Measurements from ENCODE around the gene GTF2IRD1. TPM values are rescaled to one million over a fixed set of nuclear protein-coding genes. Genes with fewer than 3 reads are reported as not detected.
"Not testable (repeated sequence)": the region's sequence is repeated elsewhere in the genome, so short reads cannot be mapped to it uniquely, and the experiment has no call there.

The GTF2IRD1 gene
- total RNA-seq, 1 experiment from 2014 or later: 14.9 TPM

DNA sequence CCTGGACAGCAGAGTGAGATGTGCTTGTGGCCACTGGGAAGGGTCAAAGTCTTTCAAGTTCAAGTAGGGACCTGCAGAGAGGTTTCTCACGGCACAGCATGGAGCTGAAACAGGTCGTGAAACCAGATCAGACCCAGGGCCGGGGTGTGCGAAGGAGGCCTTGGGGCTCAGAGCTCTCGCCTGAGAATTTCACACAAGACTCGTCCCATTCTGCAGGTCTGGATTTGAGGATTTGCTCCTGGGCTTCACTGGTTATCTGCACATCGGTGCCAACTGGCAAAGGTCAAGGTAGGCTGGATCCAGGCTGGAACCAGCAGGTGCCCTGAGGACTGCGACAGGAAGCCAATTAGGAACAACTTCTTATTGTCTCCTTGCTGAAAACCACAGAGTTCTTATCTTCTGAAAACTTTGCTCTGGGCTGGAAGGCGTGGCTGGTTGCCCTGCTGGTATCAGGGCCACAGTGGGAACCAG, 179.8 kb downstream of the GTF2IRD1 start:
- no peak overlapping the region for H3K9ac ChIP-seq (ENCODE audit: low read length)
- no peaks in the 10 kb centered on the region for H3F3A ChIP-seq (ENCODE audit: low read length, unreplicated experiment)
- H3K4me1 ChIP-seq (ENCODE audit: insufficient read depth, low read length): peaks cover 20% of the 10 kb centered on the region
- TF ChIP-seq EZH2phosphoT487 (IDR thresholded peaks at IDR 0.05; ENCODE audit: borderline replicate concordance, low read length): no peak
- TF ChIP-seq, protein P1, sequence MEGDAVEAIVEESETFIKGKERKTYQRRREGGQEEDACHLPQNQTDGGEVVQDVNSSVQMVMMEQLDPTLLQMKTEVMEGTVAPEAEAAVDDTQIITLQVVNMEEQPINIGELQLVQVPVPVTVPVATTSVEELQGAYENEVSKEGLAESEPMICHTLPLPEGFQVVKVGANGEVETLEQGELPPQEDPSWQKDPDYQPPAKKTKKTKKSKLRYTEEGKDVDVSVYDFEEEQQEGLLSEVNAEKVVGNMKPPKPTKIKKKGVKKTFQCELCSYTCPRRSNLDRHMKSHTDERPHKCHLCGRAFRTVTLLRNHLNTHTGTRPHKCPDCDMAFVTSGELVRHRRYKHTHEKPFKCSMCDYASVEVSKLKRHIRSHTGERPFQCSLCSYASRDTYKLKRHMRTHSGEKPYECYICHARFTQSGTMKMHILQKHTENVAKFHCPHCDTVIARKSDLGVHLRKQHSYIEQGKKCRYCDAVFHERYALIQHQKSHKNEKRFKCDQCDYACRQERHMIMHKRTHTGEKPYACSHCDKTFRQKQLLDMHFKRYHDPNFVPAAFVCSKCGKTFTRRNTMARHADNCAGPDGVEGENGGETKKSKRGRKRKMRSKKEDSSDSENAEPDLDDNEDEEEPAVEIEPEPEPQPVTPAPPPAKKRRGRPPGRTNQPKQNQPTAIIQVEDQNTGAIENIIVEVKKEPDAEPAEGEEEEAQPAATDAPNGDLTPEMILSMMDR (conservative IDR thresholded peaks at IDR 0.05; ENCODE audit: low read depth, low read length): no peak
- TF ChIP-seq EZH2 (IDR thresholded peaks at IDR 0.05; ENCODE audit: low read length, unreplicated experiment): no peak
- H3K4me3 ChIP-seq (ENCODE audit: low read length): no peak overlapping the region
- ChIA-PET POLR2A (ENCODE audit: unreplicated experiment) (no interaction called here), CTCF (no interaction called here)
- DNase-seq: no peak
- no peaks in the 10 kb centered on the region for H3K9me3 ChIP-seq (ENCODE audit: low read length)
- H3K27ac ChIP-seq (ENCODE audit: low read length): no peak overlapping the region
- H3K79me2 ChIP-seq (ENCODE audit: low read length): no peaks in the 10 kb centered on the region
- no peak overlapping the region for H3K4me2 ChIP-seq (ENCODE audit: low read length)
- intact Hi-C loops (cut with micrococcal nuclease): no loop called here
- no peaks in the 10 kb centered on the region for H3K36me3 ChIP-seq (ENCODE audit: low read depth, low read length)
- no peaks in the 10 kb centered on the region for H3K9me2 ChIP-seq (replicated peaks; ENCODE audit: low read length)
- no peak for ATAC-seq
- H3K27me3 ChIP-seq (ENCODE audit: low read length): no peaks in the 10 kb centered on the region
- H2AFZ ChIP-seq (ENCODE audit: low read length): no peak overlapping the region
- no peaks in the 10 kb centered on the region for H4K20me1 ChIP-seq (ENCODE audit: low read length)
- BruUV-seq (replicated peaks): no TSS peak

DNA sequence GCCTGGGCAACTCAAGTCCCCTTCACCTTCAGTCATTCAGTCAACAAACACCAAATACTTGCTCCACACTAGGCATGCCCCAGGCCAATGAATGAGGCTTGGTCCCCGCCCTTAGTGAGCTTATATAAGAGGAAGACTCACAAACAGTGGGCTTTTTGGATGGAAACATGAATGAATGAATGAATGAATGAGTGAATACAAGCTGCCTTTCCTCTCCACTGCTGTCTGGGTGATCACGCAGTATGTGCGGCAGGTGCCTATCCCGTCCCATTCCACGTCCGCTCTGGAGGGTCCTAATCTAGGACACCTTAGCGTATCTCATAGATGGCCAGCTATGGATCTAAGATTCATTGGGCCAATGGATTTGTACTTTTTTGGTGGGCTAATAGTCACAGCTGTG, 184.0 kb downstream of the GTF2IRD1 start:
- intact Hi-C loops (cut with micrococcal nuclease): loop anchor here (2.0 kb wide), 1 partner anchor 19 kb away; the partner anchor contains the start of gene GTF2I
- H3K27me3 ChIP-seq (ENCODE audit: low read length): no peaks in the 10 kb centered on the region
- CTCF ChIA-PET: no interaction called here
- H3F3A ChIP-seq (ENCODE audit: low read length, unreplicated experiment): no peaks in the 10 kb centered on the region
- no peak overlapping the region for H3K4me3 ChIP-seq (ENCODE audit: low read length)
- peak; percentile 1 for DNase-seq
- H3K9me2 ChIP-seq (replicated peaks; ENCODE audit: low read length): no peaks in the 10 kb centered on the region
- H3K36me3 ChIP-seq (ENCODE audit: low read depth, low read length): no peaks in the 10 kb centered on the region
- peaks cover 28% of the 10 kb centered on the region for H3K4me1 ChIP-seq (ENCODE audit: insufficient read depth, low read length)
- H2AFZ ChIP-seq (ENCODE audit: low read length): no peak overlapping the region
- no peaks in the 10 kb centered on the region for H3K79me2 ChIP-seq (ENCODE audit: low read length)
- no peak overlapping the region for H3K4me2 ChIP-seq (ENCODE audit: low read length)
- H4K20me1 ChIP-seq (ENCODE audit: low read length): no peaks in the 10 kb centered on the region
- no TSS peak for BruUV-seq (replicated peaks)
- POLR2A ChIA-PET (ENCODE audit: unreplicated experiment): no interaction called here
- no peaks in the 10 kb centered on the region for H3K9me3 ChIP-seq (ENCODE audit: low read length)
- no peak overlapping the region for H3K27ac ChIP-seq (ENCODE audit: low read length)
- no peak overlapping the region for H3K9ac ChIP-seq (ENCODE audit: low read length)
- TF ChIP-seq EZH2 (IDR thresholded peaks at IDR 0.05; ENCODE audit: low read length, unreplicated experiment) (no peak), EZH2phosphoT487 (IDR thresholded peaks at IDR 0.05; ENCODE audit: borderline replicate concordance, low read length) (no peak)
- TF ChIP-seq, protein P1 (conservative IDR thresholded peaks at IDR 0.05; ENCODE audit: low read depth, low read length): no peak
- no peak for ATAC-seq

DNA sequence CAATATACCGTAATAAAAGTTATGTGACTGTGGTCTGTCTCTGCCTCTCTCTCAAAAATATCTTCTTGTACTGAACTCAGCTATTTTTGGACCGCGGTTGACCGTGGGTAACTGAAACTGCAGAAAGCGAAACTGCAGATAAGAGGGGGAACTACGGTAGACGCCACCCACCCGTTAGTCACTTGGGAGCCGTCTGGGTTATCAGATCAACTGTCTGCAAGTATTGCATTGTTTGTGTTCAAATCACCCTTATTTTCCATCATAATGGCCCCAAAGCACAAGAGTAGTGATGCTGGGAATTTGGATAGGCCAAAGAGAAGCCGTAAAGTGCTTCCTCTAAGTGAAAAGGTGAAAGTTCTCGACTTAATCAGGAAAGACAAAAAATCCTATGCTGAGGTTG, 196.3 kb downstream of the GTF2IRD1 start:
- H3K27ac ChIP-seq (ENCODE audit: low read length); H3K4me3 ChIP-seq (ENCODE audit: low read length); H3F3A ChIP-seq (ENCODE audit: low read length, unreplicated experiment); H3K9me2 ChIP-seq (replicated peaks; ENCODE audit: low read length); BruUV-seq (replicated peaks); H3K9me3 ChIP-seq (ENCODE audit: low read length); intact Hi-C loops (cut with micrococcal nuclease); H3K4me1 ChIP-seq (ENCODE audit: insufficient read depth, low read length); H3K9ac ChIP-seq (ENCODE audit: low read length); H4K20me1 ChIP-seq (ENCODE audit: low read length); CTCF ChIA-PET; POLR2A ChIA-PET (ENCODE audit: unreplicated experiment); H3K27me3 ChIP-seq (ENCODE audit: low read length); H3K4me2 ChIP-seq (ENCODE audit: low read length); H3K36me3 ChIP-seq (ENCODE audit: low read depth, low read length); DNase-seq; H2AFZ ChIP-seq (ENCODE audit: low read length); ATAC-seq; H3K79me2 ChIP-seq (ENCODE audit: low read length): not testable (repeated sequence)

DNA sequence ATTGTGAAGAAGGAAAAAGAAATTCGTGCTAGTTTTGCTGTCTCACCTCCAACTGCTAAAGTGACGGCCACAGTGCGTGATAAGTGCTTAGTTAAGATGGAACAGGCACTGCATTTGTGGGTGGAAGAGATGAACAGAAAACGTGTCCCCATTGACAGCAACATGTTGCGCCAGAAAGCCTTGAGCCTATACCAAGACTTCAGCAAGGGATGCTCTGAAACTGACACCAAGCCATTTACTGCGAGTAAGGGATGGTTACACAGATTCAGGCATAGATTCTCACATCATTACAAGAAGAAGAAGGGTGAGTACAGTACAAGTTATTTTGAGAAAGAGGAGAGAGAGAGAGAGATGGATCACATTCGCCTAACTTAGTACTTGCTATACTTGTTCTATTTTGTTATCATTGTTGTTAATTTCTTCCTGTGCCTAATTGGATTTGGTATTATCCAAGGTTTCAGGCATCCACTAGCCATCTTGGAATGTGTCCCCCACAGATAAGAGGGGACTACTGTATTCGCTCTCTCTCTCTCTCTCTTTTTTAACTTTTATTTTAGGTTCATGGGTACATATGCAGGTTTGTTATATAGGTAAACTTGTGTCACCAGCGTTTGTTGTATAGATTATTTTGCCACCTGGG, 196.9 kb downstream of the GTF2IRD1 start:
- intact Hi-C loops (cut with micrococcal nuclease); CTCF ChIA-PET: not testable (repeated sequence)

DNA sequence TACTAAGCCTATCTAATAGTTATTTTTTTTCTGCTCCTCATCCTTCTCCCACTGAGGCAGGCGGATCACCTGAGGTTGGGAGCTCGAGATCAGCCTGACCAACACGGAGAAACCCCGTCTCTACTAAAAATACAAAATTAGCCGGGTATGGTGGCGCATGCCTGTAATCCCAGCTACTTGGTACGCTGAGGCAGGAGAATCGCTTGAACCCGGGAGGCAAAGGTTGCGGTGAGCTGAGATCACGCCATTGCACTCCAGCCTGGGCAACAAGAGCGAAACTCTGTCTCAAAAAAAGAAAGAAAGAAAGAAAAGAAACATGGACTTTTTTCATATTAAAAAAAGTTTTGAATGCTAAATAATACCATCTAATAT, 197.4 kb downstream of the GTF2IRD1 start:
- H3K36me3 ChIP-seq (ENCODE audit: low read depth, low read length); H3K9ac ChIP-seq (ENCODE audit: low read length); H3K9me2 ChIP-seq (replicated peaks; ENCODE audit: low read length); H3K27ac ChIP-seq (ENCODE audit: low read length); DNase-seq; H3K79me2 ChIP-seq (ENCODE audit: low read length); H3K27me3 ChIP-seq (ENCODE audit: low read length); H2AFZ ChIP-seq (ENCODE audit: low read length); CTCF ChIA-PET; H3K9me3 ChIP-seq (ENCODE audit: low read length); H3F3A ChIP-seq (ENCODE audit: low read length, unreplicated experiment); POLR2A ChIA-PET (ENCODE audit: unreplicated experiment); H3K4me1 ChIP-seq (ENCODE audit: insufficient read depth, low read length); intact Hi-C loops (cut with micrococcal nuclease); BruUV-seq (replicated peaks); H3K4me2 ChIP-seq (ENCODE audit: low read length); H4K20me1 ChIP-seq (ENCODE audit: low read length); H3K4me3 ChIP-seq (ENCODE audit: low read length); ATAC-seq: not testable (repeated sequence)

More for the DNA sequence above, 196.9 kb downstream of the GTF2IRD1 start:
- H3F3A ChIP-seq (ENCODE audit: low read length, unreplicated experiment); H3K9ac ChIP-seq (ENCODE audit: low read length); H3K27ac ChIP-seq (ENCODE audit: low read length); BruUV-seq (replicated peaks); POLR2A ChIA-PET (ENCODE audit: unreplicated experiment); H3K36me3 ChIP-seq (ENCODE audit: low read depth, low read length); H2AFZ ChIP-seq (ENCODE audit: low read length); DNase-seq; H3K4me3 ChIP-seq (ENCODE audit: low read length); H4K20me1 ChIP-seq (ENCODE audit: low read length); H3K27me3 ChIP-seq (ENCODE audit: low read length); H3K4me1 ChIP-seq (ENCODE audit: insufficient read depth, low read length); H3K4me2 ChIP-seq (ENCODE audit: low read length); H3K9me2 ChIP-seq (replicated peaks; ENCODE audit: low read length); H3K79me2 ChIP-seq (ENCODE audit: low read length); H3K9me3 ChIP-seq (ENCODE audit: low read length); ATAC-seq: not testable (repeated sequence)

Data from PC-3 (cell line).